ENCODE results near the gene LRRC26. TPM values are rescaled to one million over a fixed set of nuclear protein-coding genes. Genes with fewer than 3 reads are reported as not detected.

LRRC26 gene
- total and polyA plus RNA-seq, 2 experiments from 2014 or later = 2.3 TPM; not detected in 1

GRCh38 chr9:137192859-137193258, 23.0 kb upstream of the LRRC26 start:
- Histone ChIP-seq H3K9me3 (ENCODE audit: low read depth) (no peaks in the 10 kb centered on the region), H3K4me1 (ENCODE audit: low read depth) (peaks cover 14% of the 10 kb centered on the region), H3K36me3 (peaks cover 4% of the 10 kb centered on the region), H3K27me3 (no peaks in the 10 kb centered on the region), H3K27ac (no peak overlapping the region), H3K4me3 (no peak overlapping the region)
- TF ChIP-seq, protein P1, sequence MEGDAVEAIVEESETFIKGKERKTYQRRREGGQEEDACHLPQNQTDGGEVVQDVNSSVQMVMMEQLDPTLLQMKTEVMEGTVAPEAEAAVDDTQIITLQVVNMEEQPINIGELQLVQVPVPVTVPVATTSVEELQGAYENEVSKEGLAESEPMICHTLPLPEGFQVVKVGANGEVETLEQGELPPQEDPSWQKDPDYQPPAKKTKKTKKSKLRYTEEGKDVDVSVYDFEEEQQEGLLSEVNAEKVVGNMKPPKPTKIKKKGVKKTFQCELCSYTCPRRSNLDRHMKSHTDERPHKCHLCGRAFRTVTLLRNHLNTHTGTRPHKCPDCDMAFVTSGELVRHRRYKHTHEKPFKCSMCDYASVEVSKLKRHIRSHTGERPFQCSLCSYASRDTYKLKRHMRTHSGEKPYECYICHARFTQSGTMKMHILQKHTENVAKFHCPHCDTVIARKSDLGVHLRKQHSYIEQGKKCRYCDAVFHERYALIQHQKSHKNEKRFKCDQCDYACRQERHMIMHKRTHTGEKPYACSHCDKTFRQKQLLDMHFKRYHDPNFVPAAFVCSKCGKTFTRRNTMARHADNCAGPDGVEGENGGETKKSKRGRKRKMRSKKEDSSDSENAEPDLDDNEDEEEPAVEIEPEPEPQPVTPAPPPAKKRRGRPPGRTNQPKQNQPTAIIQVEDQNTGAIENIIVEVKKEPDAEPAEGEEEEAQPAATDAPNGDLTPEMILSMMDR (IDR thresholded peaks at IDR 0.05; ENCODE audit: low read depth, low read length) = no peak
- no peak for DNase-seq (ENCODE audit: low read depth in 1 of 2, low spot score in 1 of 2)

GRCh38 chr9:137192448-137192780, 22.6 kb upstream of the LRRC26 start:
- no peak for DNase-seq (ENCODE audit: low read depth in 1 of 2, low spot score in 1 of 2)
- no peaks in the 10 kb centered on the region for H3K9me3 ChIP-seq (ENCODE audit: low read depth)
- H3K4me1 ChIP-seq (ENCODE audit: low read depth) = peaks cover 13% of the 10 kb centered on the region
- TF ChIP-seq, protein P1 (IDR thresholded peaks at IDR 0.05; ENCODE audit: low read depth, low read length) = no peak
- no peaks in the 10 kb centered on the region for H3K27me3 ChIP-seq
- no peak overlapping the region for H3K27ac ChIP-seq
- H3K4me3 ChIP-seq = no peak overlapping the region
- peaks cover 4% of the 10 kb centered on the region for H3K36me3 ChIP-seq

GRCh38 chr9:137191691-137192447, 22.0 kb upstream of the LRRC26 start:
- Histone ChIP-seq H3K36me3 (peaks cover 4% of the 10 kb centered on the region), H3K9me3 (ENCODE audit: low read depth) (no peaks in the 10 kb centered on the region), H3K4me3 (no peak overlapping the region), H3K27me3 (no peaks in the 10 kb centered on the region), H3K27ac (no peak overlapping the region), H3K4me1 (ENCODE audit: low read depth) (peaks cover 17% of the 10 kb centered on the region)
- no peak for DNase-seq (ENCODE audit: low read depth in 1 of 2, low spot score in 1 of 2)
- TF ChIP-seq, protein P1 (IDR thresholded peaks at IDR 0.05; ENCODE audit: low read depth, low read length) = no peak

DNA sequence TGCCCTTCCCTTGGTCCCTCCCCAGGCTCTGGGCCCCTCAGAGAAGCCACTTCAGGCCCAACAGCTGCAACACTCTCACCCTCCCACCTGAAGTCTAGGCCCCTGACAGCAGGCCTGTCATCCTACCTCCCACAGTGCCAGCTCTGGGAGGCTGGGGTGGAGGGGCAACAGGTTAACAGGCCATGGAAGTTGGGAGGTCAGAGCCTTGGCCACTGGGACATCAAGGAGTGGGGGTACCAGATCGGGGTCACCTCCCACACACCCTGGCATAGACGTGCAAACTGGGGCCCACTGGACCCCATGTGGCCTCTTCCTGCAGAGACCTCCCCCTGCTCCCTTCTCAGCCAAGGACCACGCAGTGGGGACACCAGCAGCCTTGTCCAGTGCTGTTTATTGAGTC, 21.4 kb upstream of the LRRC26 start:
- no peaks in the 10 kb centered on the region for H3K9me3 ChIP-seq (ENCODE audit: low read depth)
- no peak overlapping the region for H3K4me3 ChIP-seq
- H3K36me3 ChIP-seq = peaks cover 4% of the 10 kb centered on the region
- TF ChIP-seq, protein P1 (IDR thresholded peaks at IDR 0.05; ENCODE audit: low read depth, low read length) = no peak
- DNase-seq (ENCODE audit: low read depth in 1 of 2, low spot score in 1 of 2) = no peak
- H3K27ac ChIP-seq = no peak overlapping the region
- peaks cover 18% of the 10 kb centered on the region for H3K4me1 ChIP-seq (ENCODE audit: low read depth)
- no peaks in the 10 kb centered on the region for H3K27me3 ChIP-seq

DNA sequence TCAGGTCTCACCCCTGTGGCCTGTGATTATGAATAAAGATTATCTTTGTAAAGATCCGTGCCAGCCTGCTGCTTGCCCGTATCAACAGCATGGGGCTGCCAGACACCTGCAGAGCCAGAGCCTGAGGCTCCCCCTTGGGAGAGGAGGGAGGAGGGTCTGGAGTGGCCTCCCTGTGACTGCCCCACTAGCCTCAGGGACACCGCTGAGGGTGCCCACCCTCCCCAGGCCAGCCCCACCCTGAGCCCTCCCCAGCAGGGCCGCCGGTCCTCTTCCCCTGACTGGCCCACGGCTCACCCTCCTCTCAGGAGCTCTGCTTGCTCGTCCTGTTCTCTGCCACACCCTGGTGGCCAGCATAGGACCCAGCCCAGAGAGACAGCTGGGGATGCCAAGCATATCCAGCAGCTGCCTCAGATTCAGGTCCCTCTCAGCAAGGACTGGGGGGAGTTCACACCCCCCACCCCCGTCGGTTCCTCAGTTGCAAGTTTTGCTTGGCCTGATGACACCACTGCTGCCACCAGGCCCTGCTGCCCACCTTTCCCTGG, 20.5 kb upstream of the LRRC26 start:
- H3K36me3 ChIP-seq = peaks cover 7% of the 10 kb centered on the region
- H3K9me3 ChIP-seq (ENCODE audit: low read depth) = no peaks in the 10 kb centered on the region
- H3K4me1 ChIP-seq (ENCODE audit: low read depth) = peaks cover 18% of the 10 kb centered on the region
- H3K4me3 ChIP-seq = no peak overlapping the region
- H3K27ac ChIP-seq = peak overlapping the region; percentile 96
- TF ChIP-seq, protein P1 (IDR thresholded peaks at IDR 0.05; ENCODE audit: low read depth, low read length) = no peak
- H3K27me3 ChIP-seq = no peaks in the 10 kb centered on the region
- DNase-seq (ENCODE audit: low read depth in 1 of 2, low spot score in 1 of 2) = no peak
